GM12891 (cell line): ENCODE results near the gene AHCYL1.

Experiments
- POLR2A ChIP-seq: IDR thresholded peaks from 2 replicates; pipeline ENCODE4 v1.6.1; 2011; ENCODE audit warnings: low read depth, low read length, control low read depth
- POLR2AphosphoS5 ChIP-seq: IDR thresholded peaks from 2 replicates; pipeline ENCODE4 v1.6.1; 2011; ENCODE audit warnings: low read depth, low read length, control low read depth
- SPI1 ChIP-seq: IDR thresholded peaks from 2 replicates; pipeline ENCODE4 v1.6.1; 2011; ENCODE audit warnings: low read depth, low read length, control low read depth
- TAF1 ChIP-seq: IDR thresholded peaks from 2 replicates; pipeline ENCODE4 v1.6.1; 2011; ENCODE audit warnings: low read depth, low read length, control low read depth

DNA sequence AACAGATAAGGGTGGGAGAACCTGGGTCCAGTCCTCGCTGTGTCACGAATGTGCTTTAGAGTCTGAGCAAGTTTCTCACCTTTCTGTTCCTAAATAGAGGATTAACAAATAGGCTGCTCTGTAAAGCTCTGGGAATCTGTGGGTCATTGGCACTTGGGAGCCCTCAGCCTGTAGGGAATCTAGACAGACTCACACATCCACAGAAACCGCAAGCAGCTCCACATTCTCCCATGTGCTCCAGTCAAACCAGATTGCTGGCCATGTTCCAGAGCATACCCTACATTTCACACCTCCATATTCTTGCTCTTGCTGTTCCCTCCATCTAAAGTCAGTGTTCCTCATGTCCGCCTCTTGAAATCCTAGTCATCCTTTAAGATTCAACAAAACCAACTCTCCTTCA lies 7.8 kb upstream of the AHCYL1 start:
- TF ChIP-seq POLR2A (no peak), POLR2AphosphoS5 (no peak), TAF1 (no peak), SPI1 (no peak)
